SJSA1 (cell line): ENCODE measurements around the gene NRF1. TPM values are rescaled to one million over a fixed set of nuclear protein-coding genes. Genes with fewer than 3 reads are reported as not detected.

ENCODE experiments used
- DNase-seq, 2 experiments: peaks; one replicate each; pipeline ENCODE4 v3.0.0-alpha.2; 2015 to 2020; ENCODE audit warnings: low spot score in 2 of 2, low read depth in 1 of 2
- H3K27ac ChIP-seq: fragments of 250-450 bp; sonication (Bioruptor Pico); 2 replicates; pipeline ENCODE4 v1.5.1; 2020; ENCODE audit warnings: mild to moderate bottlenecking, moderate library complexity
- H3K27me3 ChIP-seq: fragments of 250-450 bp; sonication (Bioruptor Pico); replicated peaks from 2 replicates; pipeline ENCODE4 v1.5.1; 2020; ENCODE audit warnings: mild to moderate bottlenecking, moderate library complexity
- H3K36me3 ChIP-seq: fragments of 250-450 bp; sonication (Bioruptor Pico); 2 replicates; pipeline ENCODE4 v1.5.1; 2020; ENCODE audit warnings: mild to moderate bottlenecking
- H3K4me1 ChIP-seq: fragments of 250-450 bp; sonication (Bioruptor Pico); replicated peaks from 2 replicates; pipeline ENCODE4 v1.6.1; 2021; ENCODE audit warnings: mild to moderate bottlenecking
- H3K4me3 ChIP-seq: fragments of 250-450 bp; sonication (Bioruptor Pico); 2 replicates; pipeline ENCODE4 v1.5.1; 2020; ENCODE audit warnings: mild to moderate bottlenecking
- H3K9me3 ChIP-seq: fragments of 250-450 bp; sonication (Bioruptor Pico); replicated peaks from 2 replicates; pipeline ENCODE4 v1.5.1; 2020; ENCODE audit warnings: mild to moderate bottlenecking
- total RNA-seq: library from RNA; depleted of rRNA; stranded (reverse); fragments of >200 nt; shearing (Covaris generic); gene quantifications from 2 replicates; pipeline ENCODE4 v1.2.3, GENCODE V29; 2014

Gene NRF1
- total RNA-seq, 1 experiment from 2014 or later = 20.9 TPM

- no peak overlapping the region for H3K27ac ChIP-seq
- H3K36me3 ChIP-seq = peaks cover 11% of the 10 kb centered on the region
- peaks cover 61% of the 10 kb centered on the region for H3K4me1 ChIP-seq
- no peaks in the 10 kb centered on the region for H3K9me3 ChIP-seq
- DNase-seq = no peak
- no peak overlapping the region for H3K4me3 ChIP-seq
- no peaks in the 10 kb centered on the region for H3K27me3 ChIP-seq
Observed at GRCh38 chr7:129688503-129689222, 77.1 kb downstream of the NRF1 start.

- H3K27me3 ChIP-seq = no peaks in the 10 kb centered on the region
- DNase-seq = no peak
Observed at GRCh38 chr7:129689995-129690581, 78.6 kb downstream of the NRF1 start.

GRCh38 chr7:129690701-129691100 lies 79.2 kb downstream of the NRF1 start:
- Histone ChIP-seq H3K4me1 (peaks cover 62% of the 10 kb centered on the region), H3K9me3 (no peaks in the 10 kb centered on the region), H3K4me3 (no peak overlapping the region), H3K27me3 (no peaks in the 10 kb centered on the region), H3K36me3 (peaks cover 16% of the 10 kb centered on the region), H3K27ac (peak overlapping the region; percentile 59)
- peak in 1 of 2 experiments; percentile 46 for DNase-seq

More at GRCh38 chr7:129689995-129690581, 78.6 kb downstream of the NRF1 start:
- Histone ChIP-seq H3K4me3 (no peak overlapping the region), H3K27ac (peak overlapping the region; percentile 59), H3K9me3 (no peaks in the 10 kb centered on the region), H3K4me1 (peaks cover 67% of the 10 kb centered on the region), H3K36me3 (peaks cover 16% of the 10 kb centered on the region)

GRCh38 chr7:129698516-129699418 lies 87.2 kb downstream of the NRF1 start:
- Histone ChIP-seq H3K4me3 (no peak overlapping the region), H3K27me3 (no peaks in the 10 kb centered on the region), H3K9me3 (no peaks in the 10 kb centered on the region), H3K27ac (no peak overlapping the region), H3K4me1 (peaks cover 33% of the 10 kb centered on the region), H3K36me3 (peaks cover 5% of the 10 kb centered on the region; the same call in 1 of the 2 replicates)
- no peak for DNase-seq

GRCh38 chr7:129702316-129702715 lies 90.8 kb downstream of the NRF1 start:
- DNase-seq = no peak
- Histone ChIP-seq H3K4me3 (no peak overlapping the region), H3K9me3 (no peaks in the 10 kb centered on the region), H3K27me3 (no peaks in the 10 kb centered on the region), H3K27ac (peak overlapping the region; percentile 7; the same call in 1 of the 2 replicates), H3K36me3 (no peaks in the 10 kb centered on the region), H3K4me1 (peaks cover 18% of the 10 kb centered on the region)

GRCh38 chr7:129702761-129703338 lies 91.3 kb downstream of the NRF1 start:
- Histone ChIP-seq H3K4me3 (no peak overlapping the region), H3K36me3 (no peaks in the 10 kb centered on the region), H3K9me3 (no peaks in the 10 kb centered on the region)

GRCh38 chr7:129703751-129704150 lies 92.2 kb downstream of the NRF1 start:
- peaks cover 24% of the 10 kb centered on the region for H3K4me1 ChIP-seq
- DNase-seq = no peak
- no peak overlapping the region for H3K27ac ChIP-seq
- H3K4me3 ChIP-seq = no peak overlapping the region
- H3K27me3 ChIP-seq = no peaks in the 10 kb centered on the region
- no peaks in the 10 kb centered on the region for H3K9me3 ChIP-seq
- H3K36me3 ChIP-seq = no peaks in the 10 kb centered on the region

More at GRCh38 chr7:129702761-129703338, 91.3 kb downstream of the NRF1 start:
- Histone ChIP-seq H3K4me1 (peaks cover 19% of the 10 kb centered on the region), H3K27me3 (no peaks in the 10 kb centered on the region), H3K27ac (peak overlapping the region; percentile 7; the same call in 1 of the 2 replicates)
- DNase-seq = peak in 1 of 2 experiments; percentile 19

GRCh38 chr7:129707910-129708499 lies 96.5 kb downstream of the NRF1 start:
- Histone ChIP-seq H3K4me3 (no peak overlapping the region), H3K27me3 (no peaks in the 10 kb centered on the region), H3K9me3 (no peaks in the 10 kb centered on the region), H3K4me1 (peaks cover 13% of the 10 kb centered on the region), H3K27ac (0 out of 2 replicates have a peak overlapping the region, but pooled peaks have one; percentile 11), H3K36me3 (peaks cover 26% of the 10 kb centered on the region)
- no peak for DNase-seq

- DNase-seq = no peak
- H3K9me3 ChIP-seq = no peaks in the 10 kb centered on the region
- no peak overlapping the region for H3K27ac ChIP-seq
- no peak overlapping the region for H3K4me3 ChIP-seq
- no peaks in the 10 kb centered on the region for H3K27me3 ChIP-seq
- no peaks in the 10 kb centered on the region; the same call in 1 of the 2 replicates for H3K4me1 ChIP-seq
- peaks cover 47% of the 10 kb centered on the region for H3K36me3 ChIP-seq
Observed at GRCh38 chr7:129713544-129713943, 102.0 kb downstream of the NRF1 start.

- no peak for DNase-seq
- no peak overlapping the region for H3K27ac ChIP-seq
- H3K4me3 ChIP-seq = no peak overlapping the region
- H3K36me3 ChIP-seq = peaks cover 54% of the 10 kb centered on the region
- H3K4me1 ChIP-seq = no peaks in the 10 kb centered on the region
- H3K27me3 ChIP-seq = no peaks in the 10 kb centered on the region
- no peaks in the 10 kb centered on the region for H3K9me3 ChIP-seq
Observed at GRCh38 chr7:129714514-129715063, 103.1 kb downstream of the NRF1 start.

- Histone ChIP-seq H3K9me3 (no peaks in the 10 kb centered on the region), H3K27me3 (no peaks in the 10 kb centered on the region), H3K27ac (no peak overlapping the region), H3K4me1 (peaks cover 9% of the 10 kb centered on the region; the same call in 1 of the 2 replicates), H3K36me3 (peaks cover 50% of the 10 kb centered on the region), H3K4me3 (no peak overlapping the region)
- no peak for DNase-seq
Observed at GRCh38 chr7:129719980-129720732, 108.6 kb downstream of the NRF1 start.

- peaks cover 9% of the 10 kb centered on the region; the same call in 1 of the 2 replicates for H3K4me1 ChIP-seq
- no peak overlapping the region for H3K4me3 ChIP-seq
- peaks cover 54% of the 10 kb centered on the region for H3K36me3 ChIP-seq
- no peaks in the 10 kb centered on the region for H3K27me3 ChIP-seq
- H3K27ac ChIP-seq = no peak overlapping the region
- no peak for DNase-seq
- H3K9me3 ChIP-seq = no peaks in the 10 kb centered on the region
Observed at GRCh38 chr7:129721068-129721467, 109.5 kb downstream of the NRF1 start.
